GM19397 (cell line): ENCODE results near the gene TCP11.

Source experiments
- ATAC-seq: cut with Tn5 transposase; IDR thresholded peaks from one replicate; pipeline ENCODE4 v1.9.1; 2021; ENCODE audit warnings: mild to moderate bottlenecking, moderate library complexity; ENCODE audit not compliant: unreplicated experiment

Gene TCP11

GRCh38 chr6:35096129-35096862 lies 44.8 kb downstream of the TCP11 start:
- no peak for ATAC-seq

- no peak for ATAC-seq
These were observed 47.0 kb downstream of the TCP11 start for GRCh38 chr6:35094183-35094582.

GRCh38 chr6:35093783-35094182 lies 47.4 kb downstream of the TCP11 start:
- ATAC-seq: no peak

- ATAC-seq: no peak
These were observed 48.1 kb downstream of the TCP11 start for GRCh38 chr6:35093118-35093445.

- no peak for ATAC-seq
These were observed 48.6 kb downstream of the TCP11 start for GRCh38 chr6:35092362-35093117.

GRCh38 chr6:35091346-35092083 lies 49.6 kb downstream of the TCP11 start:
- no peak for ATAC-seq

- no peak for ATAC-seq
These were observed 50.4 kb downstream of the TCP11 start for GRCh38 chr6:35090734-35091133.

- ATAC-seq: no peak
These were observed 51.1 kb downstream of the TCP11 start for GRCh38 chr6:35089935-35090505.

- no peak for ATAC-seq
These were observed 51.8 kb downstream of the TCP11 start for GRCh38 chr6:35089216-35089934.

GRCh38 chr6:35088281-35089215 lies 52.6 kb downstream of the TCP11 start:
- no peak for ATAC-seq

- no peak for ATAC-seq
These were observed 53.5 kb downstream of the TCP11 start for GRCh38 chr6:35087361-35088280.

- ATAC-seq: no peak
These were observed 54.3 kb downstream of the TCP11 start for GRCh38 chr6:35086636-35087360.

GRCh38 chr6:35086282-35086632 lies 54.9 kb downstream of the TCP11 start:
- ATAC-seq: no peak

GRCh38 chr6:35085359-35086281 lies 55.5 kb downstream of the TCP11 start:
- ATAC-seq: no peak

GRCh38 chr6:35084511-35085203 lies 56.5 kb downstream of the TCP11 start:
- no peak for ATAC-seq

- ATAC-seq: no peak
These were observed 57.1 kb downstream of the TCP11 start for GRCh38 chr6:35084041-35084491.
